HG03175 (cell line): ENCODE measurements around the gene SKAP1.
"Not testable (repeated sequence)": the region's sequence is repeated elsewhere in the genome, so short reads cannot be mapped to it uniquely, and the experiment has no call there.

ENCODE experiments used
- ATAC-seq: cut with Tn5 transposase; IDR thresholded peaks from one replicate; pipeline ENCODE4 v1.9.1; 2021; ENCODE audit warnings: mild to moderate bottlenecking, moderate library complexity; ENCODE audit not compliant: unreplicated experiment

Gene SKAP1

GRCh38 chr17:48416971-48417370 lies 13.0 kb downstream of the SKAP1 start:
- ATAC-seq, result no peak

DNA sequence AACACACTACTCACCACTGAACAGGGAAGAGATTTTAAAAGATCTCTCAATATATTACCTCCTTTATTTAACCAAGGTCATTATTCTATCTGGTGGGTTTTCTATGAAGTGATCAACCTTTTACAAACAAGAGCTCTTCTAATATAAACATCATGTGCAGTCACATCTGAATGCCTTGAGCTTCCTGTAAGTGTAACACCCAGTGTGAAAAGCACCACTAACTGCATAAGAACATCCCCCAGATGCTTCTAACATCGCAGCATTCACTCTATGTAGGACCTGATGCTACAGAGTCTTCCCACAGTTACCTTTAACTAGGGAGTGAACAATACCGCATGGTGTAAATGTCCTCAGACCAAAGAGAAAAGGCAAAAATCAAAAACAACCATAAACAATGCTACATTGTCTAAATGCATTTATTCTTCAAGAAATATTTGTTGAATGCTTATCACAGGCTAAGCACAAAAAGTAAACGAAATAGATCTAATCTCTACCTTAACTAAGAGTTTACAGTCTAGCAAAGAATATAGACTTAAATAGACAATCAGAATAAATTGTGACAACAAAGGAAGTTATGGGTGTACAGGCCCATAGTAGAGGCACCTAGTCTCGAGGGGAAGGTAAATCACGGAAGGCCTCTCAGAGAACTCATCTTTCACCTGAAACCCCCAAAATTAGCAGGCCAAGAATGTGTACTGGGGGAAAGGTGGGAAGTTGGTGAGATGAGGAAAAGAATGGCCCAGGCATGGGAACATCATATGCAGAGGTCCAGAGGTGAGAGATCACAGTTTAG lies 16.2 kb downstream of the SKAP1 start:
- ATAC-seq, result no peak

GRCh38 chr17:48412841-48413240 lies 17.2 kb downstream of the SKAP1 start:
- ATAC-seq, result no peak

DNA sequence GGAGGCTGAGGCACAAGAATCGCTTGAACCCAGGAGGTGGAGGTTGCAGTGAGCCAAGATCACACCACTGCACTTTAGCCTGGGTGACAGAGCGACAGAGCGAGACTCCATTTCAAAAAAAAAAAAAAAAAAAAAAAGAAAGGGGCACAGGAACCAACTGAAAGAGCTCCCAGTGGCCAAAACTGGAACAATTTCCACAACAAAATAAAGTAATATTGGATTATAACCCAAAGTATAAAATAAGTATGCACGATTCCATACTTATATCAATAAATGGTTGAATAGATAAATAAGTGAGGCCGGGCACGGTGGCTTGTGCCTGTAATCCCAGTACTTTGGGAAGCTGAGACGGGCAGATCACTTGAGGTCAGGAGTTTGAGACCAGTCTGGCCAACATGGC lies 19.2 kb downstream of the SKAP1 start:
- ATAC-seq, result not testable (repeated sequence)

DNA sequence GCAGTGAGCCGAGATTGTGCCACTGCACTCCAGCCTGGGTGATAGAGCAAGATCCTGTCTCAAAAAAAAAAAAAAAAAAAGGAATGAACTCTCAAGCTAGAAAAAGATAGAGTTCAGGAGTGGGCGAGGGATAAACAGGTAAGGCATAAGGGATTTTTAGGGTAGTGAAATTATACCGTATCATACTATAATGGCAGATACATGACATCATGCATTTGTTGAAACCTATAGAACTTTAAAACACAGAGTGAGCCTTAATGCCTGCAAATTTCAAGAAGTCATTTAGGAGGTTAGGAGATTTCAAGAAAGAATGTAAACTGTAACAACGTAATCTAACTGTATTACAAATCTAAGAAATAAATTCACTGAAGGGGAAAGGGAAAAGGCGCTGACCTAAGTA lies 20.4 kb downstream of the SKAP1 start:
- ATAC-seq, result no peak

- ATAC-seq, result no peak
Observed at GRCh38 chr17:48406936-48407567, 23.0 kb downstream of the SKAP1 start.

GRCh38 chr17:48394821-48395220 lies 35.2 kb downstream of the SKAP1 start:
- ATAC-seq, result no peak

DNA sequence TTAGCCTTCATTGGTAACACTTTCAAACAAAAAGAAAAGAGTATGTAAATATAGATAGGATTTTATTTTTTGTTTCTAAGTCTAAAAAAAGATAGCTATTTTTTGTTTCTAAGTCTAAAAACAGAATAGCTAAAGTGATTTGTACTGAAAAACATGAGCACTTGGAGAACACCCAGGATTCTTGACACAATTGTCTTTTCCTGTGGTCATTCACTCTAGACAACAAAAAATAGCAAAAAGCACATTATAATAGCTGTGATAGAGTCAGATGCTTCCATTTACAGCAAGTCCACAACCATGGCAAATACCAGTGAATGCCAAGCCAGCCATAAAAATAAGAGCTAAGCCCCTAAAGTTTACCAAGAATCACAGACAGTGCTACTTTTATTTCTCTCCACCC lies 36.7 kb downstream of the SKAP1 start:
- no peak for ATAC-seq

- ATAC-seq, result no peak
Observed at GRCh38 chr17:48392857-48393256, 37.2 kb downstream of the SKAP1 start.

DNA sequence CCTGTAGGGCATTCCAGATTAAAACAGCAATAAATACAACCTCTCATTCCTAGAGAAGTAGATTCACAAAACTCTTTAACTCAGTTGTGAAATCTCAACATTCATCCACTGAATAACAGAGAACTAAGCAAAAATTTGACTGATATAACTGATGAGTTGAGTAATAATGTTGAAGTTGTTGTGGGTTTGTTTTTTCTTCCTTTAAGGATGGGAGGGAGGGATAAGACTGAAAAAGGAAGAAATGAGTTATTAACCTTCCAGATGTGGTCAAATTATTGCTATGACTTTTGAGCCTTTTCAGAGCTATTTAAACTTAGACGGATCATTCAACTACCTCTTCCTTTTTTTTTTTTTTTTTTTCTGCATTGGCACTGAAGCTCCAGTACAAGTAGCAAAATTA lies 38.6 kb downstream of the SKAP1 start:
- ATAC-seq, result no peak

DNA sequence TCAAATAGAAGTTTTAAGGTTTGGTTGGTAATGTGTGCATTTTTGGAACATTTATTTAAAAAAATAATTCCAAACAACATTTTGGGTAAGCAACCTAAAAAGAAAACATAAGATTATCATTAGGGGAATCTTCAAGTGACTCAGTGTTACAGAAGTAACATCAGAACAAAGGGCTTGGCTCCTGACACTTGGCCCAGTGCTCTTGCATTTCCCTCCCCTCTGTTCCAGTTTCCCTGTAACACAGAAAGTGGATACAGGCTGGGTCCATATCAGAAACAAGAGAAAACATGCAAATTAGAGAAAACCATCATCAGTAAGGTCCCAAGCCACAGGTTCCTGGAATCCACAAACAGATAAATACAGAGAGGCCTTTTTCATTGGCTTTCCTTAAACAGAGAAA lies 40.1 kb downstream of the SKAP1 start:
- ATAC-seq, result no peak

DNA sequence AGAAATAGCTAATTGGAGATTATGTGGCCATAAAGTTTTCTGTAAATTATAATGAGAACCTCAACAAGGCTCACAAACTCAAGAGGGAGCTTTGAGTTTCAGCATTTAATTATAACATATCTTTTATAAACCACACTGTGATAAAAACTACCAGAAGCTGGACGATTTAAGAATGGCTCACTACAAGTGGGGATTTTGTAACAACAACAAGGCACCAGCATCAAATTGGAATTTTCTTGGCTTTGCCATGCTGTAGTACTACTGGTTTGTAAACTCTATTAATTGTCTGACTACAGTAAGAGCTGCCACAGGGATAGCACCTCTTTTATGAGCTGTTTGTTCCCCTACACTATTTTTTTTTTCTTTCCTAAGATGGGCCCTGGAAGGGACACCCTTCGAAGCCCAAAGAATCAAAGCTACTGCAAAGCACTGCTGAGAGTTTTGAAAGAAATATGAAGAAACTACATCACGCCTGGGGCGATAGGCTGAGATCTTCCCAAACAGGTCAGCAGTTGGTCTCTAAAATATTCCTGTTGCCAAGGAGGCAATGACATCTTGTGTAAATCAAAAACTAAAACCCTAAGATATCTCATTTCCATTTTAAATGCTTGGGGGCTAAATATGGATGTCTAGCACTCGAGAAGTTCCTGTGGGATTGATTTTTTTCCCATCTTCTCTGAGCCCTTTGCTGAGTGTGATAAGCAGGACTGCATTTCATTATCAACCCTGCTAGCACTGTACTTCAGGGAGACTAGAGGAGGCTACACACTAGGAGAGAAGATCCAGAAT lies 40.9 kb downstream of the SKAP1 start:
- ATAC-seq, result no peak

DNA sequence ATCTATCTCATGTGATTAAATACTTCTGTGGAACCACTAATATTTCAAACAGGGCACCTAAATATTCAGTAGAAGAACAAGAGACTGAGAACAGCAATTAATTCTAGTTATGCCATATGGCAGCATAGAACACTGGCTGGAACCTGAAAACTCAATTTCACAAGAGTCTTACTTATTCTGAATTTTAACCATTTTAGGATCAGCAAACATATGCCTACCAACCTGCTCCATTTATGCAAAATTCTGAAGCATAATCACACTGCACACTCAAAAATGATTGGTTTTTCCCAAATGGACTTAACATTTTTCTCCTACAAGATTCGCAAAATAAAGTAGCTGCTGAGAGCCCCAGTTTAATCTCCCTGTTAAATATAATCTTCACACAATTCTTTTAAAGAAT lies 43.2 kb downstream of the SKAP1 start:
- no peak for ATAC-seq

DNA sequence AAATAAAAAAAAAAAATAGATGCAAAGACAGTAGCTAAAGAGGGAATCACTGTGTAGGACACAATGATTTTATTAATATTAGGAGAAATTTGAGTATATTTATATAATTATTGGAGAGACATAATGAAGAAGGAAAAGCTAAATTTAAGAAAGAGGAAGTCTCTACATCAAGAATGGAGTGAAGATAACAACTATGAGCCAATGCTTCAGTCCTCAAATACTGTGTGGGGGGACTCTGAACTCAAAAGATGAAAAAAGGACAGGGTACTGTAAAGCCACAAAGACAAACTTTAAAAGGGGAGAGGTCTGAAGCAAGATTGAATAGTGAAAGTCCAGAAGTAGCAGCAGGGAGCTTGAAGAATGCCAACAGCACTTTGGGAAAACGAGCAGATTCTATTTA lies 44.7 kb downstream of the SKAP1 start:
- ATAC-seq, result no peak

DNA sequence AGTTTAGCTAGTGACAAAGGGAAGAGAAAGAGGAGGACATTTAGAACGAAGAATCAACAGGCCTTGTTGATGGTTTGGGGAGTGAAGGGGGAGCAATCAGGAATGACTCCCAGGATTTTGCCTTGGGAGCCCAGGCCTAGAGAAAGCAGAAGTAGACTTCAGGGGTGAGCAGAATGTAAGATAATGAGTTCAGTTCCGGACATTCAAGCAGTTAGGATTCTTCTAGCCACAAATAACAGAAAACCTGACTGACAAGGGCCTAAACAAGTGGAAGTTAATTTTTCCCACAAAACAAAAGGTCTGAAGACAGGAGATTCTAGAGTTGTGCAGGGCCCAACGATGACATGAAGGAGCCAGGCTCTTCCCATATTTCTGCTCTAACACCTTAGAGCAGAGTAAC lies 45.9 kb downstream of the SKAP1 start:
- no peak for ATAC-seq

DNA sequence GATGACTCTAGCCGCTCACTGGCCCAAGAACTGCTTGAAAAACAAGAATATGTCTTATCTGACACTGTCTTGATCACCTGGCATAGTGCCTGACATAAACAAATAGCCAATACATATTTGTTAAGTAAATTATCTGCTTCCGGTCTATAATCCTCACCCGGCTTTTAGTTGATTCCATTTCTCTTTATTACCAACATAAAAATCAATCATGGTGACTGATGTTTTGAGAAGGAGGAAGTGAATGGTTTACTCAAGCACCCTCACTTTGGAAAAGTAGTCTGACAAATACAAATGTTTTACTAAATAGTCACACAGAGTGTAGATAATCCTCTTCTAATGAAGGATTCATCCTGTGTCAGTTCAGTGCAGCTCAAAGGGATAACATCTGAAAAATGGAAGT lies 47.0 kb downstream of the SKAP1 start:
- ATAC-seq, result no peak

GRCh38 chr17:48378708-48379392 lies 51.2 kb downstream of the SKAP1 start:
- ATAC-seq, result no peak

GRCh38 chr17:48378238-48378637 lies 51.8 kb downstream of the SKAP1 start:
- no peak for ATAC-seq

DNA sequence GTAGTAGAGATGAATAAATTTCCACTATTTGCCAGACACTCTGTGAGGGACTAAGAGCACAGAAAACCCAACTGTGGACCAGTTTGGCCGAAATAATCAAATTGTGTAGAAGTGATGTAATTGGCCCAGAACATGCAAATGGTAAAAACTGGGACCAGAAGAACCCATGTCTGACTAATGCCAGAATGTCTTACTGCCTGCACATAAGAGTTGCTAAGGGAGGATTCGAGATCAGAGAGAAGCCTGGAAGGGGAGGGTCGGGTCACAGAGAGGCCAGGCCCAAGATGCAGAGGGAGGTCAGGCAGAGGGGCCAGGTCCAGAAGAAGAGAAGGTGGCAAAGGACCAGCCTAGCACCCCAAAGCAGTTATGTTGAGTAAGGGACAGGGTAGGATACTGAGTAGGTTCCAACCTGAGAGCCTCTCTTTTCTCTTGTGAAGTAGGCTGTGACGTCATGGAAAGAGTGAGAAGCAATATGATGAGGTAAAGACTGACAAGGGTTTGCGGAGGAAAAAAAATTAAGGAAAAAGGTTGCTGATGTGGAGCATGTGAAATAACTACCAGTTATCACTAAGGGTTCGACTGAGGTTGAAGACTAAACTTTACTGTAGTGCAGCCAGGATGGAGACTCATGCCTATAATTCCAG lies 53.2 kb downstream of the SKAP1 start:
- no peak for ATAC-seq

- no peak for ATAC-seq
Observed at GRCh38 chr17:48375356-48375755, 54.7 kb downstream of the SKAP1 start.
